ENCODE data around the gene PPEF1.

PPEF1 gene, protein sequence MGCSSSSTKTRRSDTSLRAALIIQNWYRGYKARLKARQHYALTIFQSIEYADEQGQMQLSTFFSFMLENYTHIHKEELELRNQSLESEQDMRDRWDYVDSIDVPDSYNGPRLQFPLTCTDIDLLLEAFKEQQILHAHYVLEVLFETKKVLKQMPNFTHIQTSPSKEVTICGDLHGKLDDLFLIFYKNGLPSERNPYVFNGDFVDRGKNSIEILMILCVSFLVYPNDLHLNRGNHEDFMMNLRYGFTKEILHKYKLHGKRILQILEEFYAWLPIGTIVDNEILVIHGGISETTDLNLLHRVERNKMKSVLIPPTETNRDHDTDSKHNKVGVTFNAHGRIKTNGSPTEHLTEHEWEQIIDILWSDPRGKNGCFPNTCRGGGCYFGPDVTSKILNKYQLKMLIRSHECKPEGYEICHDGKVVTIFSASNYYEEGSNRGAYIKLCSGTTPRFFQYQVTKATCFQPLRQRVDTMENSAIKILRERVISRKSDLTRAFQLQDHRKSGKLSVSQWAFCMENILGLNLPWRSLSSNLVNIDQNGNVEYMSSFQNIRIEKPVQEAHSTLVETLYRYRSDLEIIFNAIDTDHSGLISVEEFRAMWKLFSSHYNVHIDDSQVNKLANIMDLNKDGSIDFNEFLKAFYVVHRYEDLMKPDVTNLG

DNA sequence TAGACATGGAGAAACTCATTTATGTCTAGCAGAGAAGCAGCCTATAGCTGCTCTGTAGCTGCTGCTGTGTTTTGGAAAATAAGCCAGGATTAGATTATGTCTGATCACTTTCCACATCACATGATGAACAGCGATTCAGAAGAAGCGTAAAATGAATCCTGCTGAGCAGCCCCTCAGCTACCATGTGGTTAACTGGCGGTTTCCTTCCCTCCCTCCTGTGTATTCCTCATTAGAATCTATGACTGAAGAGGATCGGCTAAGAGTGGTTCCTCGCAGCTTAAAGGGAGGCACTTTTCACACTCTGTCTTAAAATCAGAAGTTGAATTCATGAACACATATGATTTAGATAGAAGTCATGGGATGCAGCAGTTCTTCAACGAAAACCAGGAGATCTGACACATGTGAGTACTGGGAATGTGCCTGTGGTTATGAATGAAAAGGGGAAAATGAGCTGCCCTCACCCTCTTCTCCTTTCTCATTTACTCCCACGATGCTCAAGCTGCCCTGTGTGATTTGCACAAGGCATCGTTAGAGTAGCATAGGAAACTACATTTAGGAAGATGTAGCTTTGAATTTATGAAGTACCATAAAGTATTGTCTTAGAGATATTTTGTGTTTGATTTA is at the start of gene PPEF1:
PPEF1 (plus strand) TSS at position 220 of the 624 bp plus-strand sequence; CDS start at position 356, 136 bp downstream.
- TF ChIP-seq EP300 (IDR thresholded peaks at IDR 0.05; ENCODE audit: borderline replicate concordance) (no peak), FOXM1 (IDR thresholded peaks at IDR 0.05; ENCODE audit: borderline replicate concordance, low read depth) (no peak), YY1 (IDR thresholded peaks at IDR 0.05; ENCODE audit: low read depth) (no peak), ZBTB7A (IDR thresholded peaks at IDR 0.05; ENCODE audit: low read depth) (no peak), RAD21 (IDR thresholded peaks at IDR 0.05; ENCODE audit: low read depth) (no peak), CREB1 (IDR thresholded peaks at IDR 0.05; ENCODE audit: low read depth) (no peak), CEBPB (IDR thresholded peaks at IDR 0.05) (no peak), EGR1 (IDR thresholded peaks at IDR 0.05) (no peak), NFIC (IDR thresholded peaks at IDR 0.05) (no peak), TAF1 (IDR thresholded peaks at IDR 0.05; ENCODE audit: low read depth) (no peak)
- TF ChIP-seq, protein P1, sequence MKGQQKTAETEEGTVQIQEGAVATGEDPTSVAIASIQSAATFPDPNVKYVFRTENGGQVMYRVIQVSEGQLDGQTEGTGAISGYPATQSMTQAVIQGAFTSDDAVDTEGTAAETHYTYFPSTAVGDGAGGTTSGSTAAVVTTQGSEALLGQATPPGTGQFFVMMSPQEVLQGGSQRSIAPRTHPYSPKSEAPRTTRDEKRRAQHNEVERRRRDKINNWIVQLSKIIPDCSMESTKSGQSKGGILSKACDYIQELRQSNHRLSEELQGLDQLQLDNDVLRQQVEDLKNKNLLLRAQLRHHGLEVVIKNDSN (IDR thresholded peaks at IDR 0.05), result no peak
- TF ChIP-seq, protein P2, sequence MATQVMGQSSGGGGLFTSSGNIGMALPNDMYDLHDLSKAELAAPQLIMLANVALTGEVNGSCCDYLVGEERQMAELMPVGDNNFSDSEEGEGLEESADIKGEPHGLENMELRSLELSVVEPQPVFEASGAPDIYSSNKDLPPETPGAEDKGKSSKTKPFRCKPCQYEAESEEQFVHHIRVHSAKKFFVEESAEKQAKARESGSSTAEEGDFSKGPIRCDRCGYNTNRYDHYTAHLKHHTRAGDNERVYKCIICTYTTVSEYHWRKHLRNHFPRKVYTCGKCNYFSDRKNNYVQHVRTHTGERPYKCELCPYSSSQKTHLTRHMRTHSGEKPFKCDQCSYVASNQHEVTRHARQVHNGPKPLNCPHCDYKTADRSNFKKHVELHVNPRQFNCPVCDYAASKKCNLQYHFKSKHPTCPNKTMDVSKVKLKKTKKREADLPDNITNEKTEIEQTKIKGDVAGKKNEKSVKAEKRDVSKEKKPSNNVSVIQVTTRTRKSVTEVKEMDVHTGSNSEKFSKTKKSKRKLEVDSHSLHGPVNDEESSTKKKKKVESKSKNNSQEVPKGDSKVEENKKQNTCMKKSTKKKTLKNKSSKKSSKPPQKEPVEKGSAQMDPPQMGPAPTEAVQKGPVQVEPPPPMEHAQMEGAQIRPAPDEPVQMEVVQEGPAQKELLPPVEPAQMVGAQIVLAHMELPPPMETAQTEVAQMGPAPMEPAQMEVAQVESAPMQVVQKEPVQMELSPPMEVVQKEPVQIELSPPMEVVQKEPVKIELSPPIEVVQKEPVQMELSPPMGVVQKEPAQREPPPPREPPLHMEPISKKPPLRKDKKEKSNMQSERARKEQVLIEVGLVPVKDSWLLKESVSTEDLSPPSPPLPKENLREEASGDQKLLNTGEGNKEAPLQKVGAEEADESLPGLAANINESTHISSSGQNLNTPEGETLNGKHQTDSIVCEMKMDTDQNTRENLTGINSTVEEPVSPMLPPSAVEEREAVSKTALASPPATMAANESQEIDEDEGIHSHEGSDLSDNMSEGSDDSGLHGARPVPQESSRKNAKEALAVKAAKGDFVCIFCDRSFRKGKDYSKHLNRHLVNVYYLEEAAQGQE (IDR thresholded peaks at IDR 0.05; ENCODE audit: low read depth), result no peak
- TF ChIP-seq, protein P3, sequence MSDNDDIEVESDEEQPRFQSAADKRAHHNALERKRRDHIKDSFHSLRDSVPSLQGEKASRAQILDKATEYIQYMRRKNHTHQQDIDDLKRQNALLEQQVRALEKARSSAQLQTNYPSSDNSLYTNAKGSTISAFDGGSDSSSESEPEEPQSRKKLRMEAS (IDR thresholded peaks at IDR 0.05), result no peak

- TF ChIP-seq TCF12 (IDR thresholded peaks at IDR 0.05; ENCODE audit: low read depth) (no peak), EGR1 (IDR thresholded peaks at IDR 0.05) (no peak), EP300 (IDR thresholded peaks at IDR 0.05; ENCODE audit: borderline replicate concordance) (no peak), CEBPB (IDR thresholded peaks at IDR 0.05) (no peak), RAD21 (IDR thresholded peaks at IDR 0.05; ENCODE audit: low read depth) (no peak), YY1 (IDR thresholded peaks at IDR 0.05; ENCODE audit: low read depth) (no peak), TAF1 (IDR thresholded peaks at IDR 0.05; ENCODE audit: low read depth) (no peak), ZBTB7A (IDR thresholded peaks at IDR 0.05; ENCODE audit: low read depth) (no peak), FOXM1 (IDR thresholded peaks at IDR 0.05; ENCODE audit: borderline replicate concordance, low read depth) (no peak), NFIC (IDR thresholded peaks at IDR 0.05) (no peak)
- TF ChIP-seq, protein P1 (IDR thresholded peaks at IDR 0.05), result no peak
- TF ChIP-seq, protein P3 (IDR thresholded peaks at IDR 0.05), result no peak
Observed at GRCh38 chrX:18661273-18661672, 46.2 kb upstream of the PPEF1 start.

DNA sequence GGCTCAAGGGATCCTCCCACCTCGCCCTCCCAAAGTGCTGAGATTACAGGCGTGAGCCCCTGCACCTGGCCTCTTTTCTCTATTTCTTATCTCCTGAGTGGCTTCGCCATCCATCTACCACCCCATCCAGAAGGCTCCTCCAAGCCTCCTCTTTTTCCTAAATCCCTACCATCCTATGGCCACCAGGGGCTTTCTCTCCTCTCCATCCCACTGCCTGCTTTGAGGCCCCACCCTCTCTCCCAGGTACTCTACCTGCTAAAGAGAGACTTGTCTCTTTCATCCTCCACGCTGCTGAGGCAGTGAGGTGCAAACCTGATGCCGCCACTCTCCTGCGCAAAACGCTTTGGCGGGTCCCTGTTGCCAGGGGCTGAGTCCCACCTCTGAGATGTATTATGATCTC is 42.5 kb upstream of the PPEF1 start:
- TF ChIP-seq CEBPB (IDR thresholded peaks at IDR 0.05) (no peak), RAD21 (IDR thresholded peaks at IDR 0.05; ENCODE audit: low read depth) (no peak)

DNA sequence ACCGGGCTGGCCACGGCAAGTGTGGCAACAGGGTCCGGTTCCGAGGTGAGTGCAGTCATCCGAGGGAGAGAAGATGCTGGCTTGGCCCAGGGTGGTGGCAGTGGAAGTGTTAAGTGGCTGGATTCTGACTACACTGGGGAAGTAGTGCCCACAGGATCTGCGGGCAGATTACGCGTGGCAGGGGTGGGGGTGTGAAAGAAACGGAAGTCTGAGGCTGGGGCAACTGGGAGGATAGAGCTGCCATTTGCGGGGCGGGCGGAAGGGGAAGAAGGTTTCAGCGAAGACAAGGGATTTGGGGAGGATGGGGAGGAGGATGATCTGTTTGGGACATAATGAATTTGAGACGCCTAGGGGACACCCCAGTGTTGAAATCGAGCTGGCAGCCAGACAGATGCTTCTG is 40.8 kb upstream of the PPEF1 start:
- TF ChIP-seq FOXM1 (IDR thresholded peaks at IDR 0.05; ENCODE audit: borderline replicate concordance, low read depth) (no peak), CREB1 (IDR thresholded peaks at IDR 0.05; ENCODE audit: low read depth) (no peak), TEAD4 (IDR thresholded peaks at IDR 0.05) (no peak), RAD21 (IDR thresholded peaks at IDR 0.05; ENCODE audit: low read depth) (no peak), NFIC (IDR thresholded peaks at IDR 0.05) (no peak), EP300 (IDR thresholded peaks at IDR 0.05; ENCODE audit: borderline replicate concordance) (no peak), YY1 (IDR thresholded peaks at IDR 0.05; ENCODE audit: low read depth) (no peak), EGR1 (IDR thresholded peaks at IDR 0.05) (no peak), TAF1 (IDR thresholded peaks at IDR 0.05; ENCODE audit: low read depth) (no peak), CEBPB (IDR thresholded peaks at IDR 0.05) (no peak), TCF12 (IDR thresholded peaks at IDR 0.05; ENCODE audit: low read depth) (no peak), ZBTB7A (IDR thresholded peaks at IDR 0.05; ENCODE audit: low read depth) (no peak)
- TF ChIP-seq, protein P2 (IDR thresholded peaks at IDR 0.05; ENCODE audit: low read depth), result no peak
- TF ChIP-seq, protein P1 (IDR thresholded peaks at IDR 0.05), result no peak
- TF ChIP-seq, protein P3 (IDR thresholded peaks at IDR 0.05), result no peak

Data from Ishikawa (cell line).